Activated CD8-positive, alpha-beta T cell treated with anti-CD3 and anti-CD28 coated beads for 36 hours (primary cell): Measurements from ENCODE around the gene VRTN. TPM values are rescaled to one million over a fixed set of nuclear protein-coding genes. Genes with fewer than 3 reads are reported as not detected.
A peak's percentile ranks its signal among the peaks of the same experiment; 100 is the strongest.

Experiments
- ATAC-seq: fragments of 200-7000 bp; cut with Tn5 transposase; one replicate; pipeline ENCODE4 v1.10.0; 2021; ENCODE audit warnings: mild to moderate bottlenecking, moderate library complexity
- CTCF ChIA-PET: fragments of 350-600 bp; sonication (Branson Sonifier 250); formaldehyde crosslinking; loops from one replicate; lab custom pipeline; 2021; ENCODE audit warnings: antibody characterized with exemption; lab: Charles Lee
- POLR2A ChIA-PET: fragments of 350-600 bp; sonication (Branson Sonifier 250); formaldehyde crosslinking; loops from one replicate; lab custom pipeline; 2021; ENCODE audit warnings: antibody characterized with exemption; lab: Charles Lee
- DNase-seq: peaks from one replicate; pipeline ENCODE4 v3.0.0-alpha.2; 2020
- H3K27ac Mint-ChIP-seq: one replicate; pipeline ENCODE4 v1.8.0; 2021; ENCODE audit warnings: mild to moderate bottlenecking, mixed read lengths
- H3K27me3 Mint-ChIP-seq: one replicate; pipeline ENCODE4 v1.8.0; 2021; ENCODE audit warnings: mixed read lengths
- H3K36me3 Mint-ChIP-seq: one replicate; pipeline ENCODE4 v1.8.0; 2021; ENCODE audit warnings: low read depth, mixed read lengths
- H3K4me1 Mint-ChIP-seq: one replicate; pipeline ENCODE4 v1.8.0; 2021; ENCODE audit warnings: low read depth, mixed read lengths
- H3K4me3 Mint-ChIP-seq: one replicate; pipeline ENCODE4 v1.8.0; 2021; ENCODE audit warnings: mild to moderate bottlenecking, moderate library complexity, mixed read lengths
- H3K9me3 Mint-ChIP-seq: one replicate; pipeline ENCODE4 v1.8.0; 2021; ENCODE audit warnings: mixed read lengths
- intact Hi-C: fragments of 100-400 bp; cut with micrococcal nuclease; formaldehyde crosslinking; loops from one replicate; pipeline ENCODE4 v1.10.0; 2022
- total RNA-seq, 2 experiments: library from RNA; stranded (reverse); gene quantifications; one replicate each; pipeline ENCODE4 v1.2.3, GENCODE V29; 2021
- TF ChIP-seq, protein P1 (sequence below): fragments of 200-600 bp; IDR thresholded peaks from one replicate; pipeline ENCODE4 v1.8.0; 2022; ENCODE audit warnings: antibody characterized with exemption, mild to moderate bottlenecking

The VRTN gene
- total RNA-seq, 2 experiments from 2014 or later: not detected

DNA sequence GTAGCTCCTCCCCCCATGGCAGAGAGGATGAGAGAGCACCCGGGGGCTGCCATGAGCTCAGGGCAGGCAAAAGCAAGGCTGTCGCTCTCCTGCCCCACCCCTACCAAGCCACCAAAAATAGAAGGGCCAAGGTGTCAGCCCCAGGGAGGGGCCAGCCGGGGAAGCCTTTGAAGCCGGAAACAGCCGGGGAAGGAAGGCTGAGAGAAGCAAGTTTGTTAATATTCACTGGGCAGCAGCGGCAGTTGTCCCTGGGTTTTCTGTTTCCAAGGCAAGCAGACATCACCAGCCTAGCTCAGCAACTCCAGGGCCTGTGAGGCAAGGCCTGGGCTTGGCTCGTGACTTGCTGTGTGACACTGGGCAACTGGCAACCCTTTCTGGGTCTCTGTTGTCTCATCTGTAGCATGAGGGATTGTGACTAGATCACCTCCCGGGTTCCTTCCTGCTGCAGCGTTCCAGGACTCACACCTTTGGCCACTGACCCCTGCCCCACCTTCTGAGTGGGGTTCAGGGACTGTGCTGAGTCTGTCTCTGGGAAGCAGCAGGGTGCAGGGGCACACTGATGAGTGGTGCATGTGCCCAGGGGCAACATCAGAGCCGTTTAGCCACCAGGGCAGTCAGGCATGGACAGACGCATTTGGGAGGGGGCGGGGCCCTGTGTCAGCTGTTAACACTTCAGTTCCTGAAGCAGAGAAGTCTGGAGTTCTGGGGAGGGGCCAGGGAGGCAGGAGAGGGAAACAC is 53.4 kb downstream of the VRTN start:
- no peaks in the 10 kb centered on the region for H3K27me3 Mint-ChIP-seq
- CTCF ChIA-PET: interaction anchor here (0.5 kb wide), 1 partner anchor 19 kb away, joined by 3 read pairs; no protein-coding TSS in a partner anchor
- intact Hi-C loops: no loop called here

DNA sequence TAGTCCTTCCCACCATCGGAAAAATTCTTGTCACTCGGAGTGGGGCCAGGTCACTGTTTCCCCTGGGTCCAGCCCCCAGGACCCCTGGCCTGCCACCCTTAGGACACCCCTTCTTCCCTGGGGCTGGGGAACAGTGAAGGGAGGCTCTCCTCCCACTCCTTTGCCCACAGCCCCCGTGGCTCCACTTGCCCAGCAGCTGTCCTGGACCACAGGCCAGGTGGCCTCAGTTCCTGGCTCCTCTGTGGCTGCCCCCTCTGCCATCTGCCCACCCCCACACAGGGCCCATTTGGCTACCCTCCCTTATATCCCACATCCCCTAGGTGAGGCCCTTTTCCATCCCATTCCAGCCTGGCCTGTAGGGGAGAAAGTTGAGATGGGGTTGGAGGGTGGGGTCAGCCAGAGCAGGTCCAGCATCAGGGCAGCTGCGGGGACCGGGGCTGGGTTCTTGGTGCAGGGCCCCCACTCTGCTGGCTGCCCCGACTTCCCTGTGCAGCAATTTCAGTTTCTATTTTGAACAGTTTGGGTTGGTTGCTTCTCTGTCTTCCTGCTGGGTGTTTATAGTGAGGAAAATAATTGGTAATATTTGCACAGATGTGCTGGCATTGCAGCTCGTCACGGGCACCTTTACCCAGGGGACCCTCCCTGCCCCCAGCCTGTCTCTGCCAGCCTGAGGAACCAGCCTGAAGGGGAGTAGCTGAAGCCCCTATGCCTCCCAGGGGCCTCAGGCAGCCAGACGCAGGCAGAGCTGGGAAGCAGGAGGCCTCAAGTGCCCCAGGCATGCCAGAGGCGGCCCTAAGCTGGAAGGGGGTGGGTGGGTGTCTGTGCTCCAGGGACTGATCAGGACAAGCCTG is 54.4 kb downstream of the VRTN start:
- Mint-ChIP-seq H3K36me3 (no peaks in the 10 kb centered on the region), H3K9me3 (no peaks in the 10 kb centered on the region), H3K27me3 (no peaks in the 10 kb centered on the region), H3K4me3 (no peak overlapping the region), H3K27ac (no peak overlapping the region), H3K4me1 (peaks cover 15% of the 10 kb centered on the region)
- POLR2A ChIA-PET: interaction anchor here (0.8 kb wide), 1 partner anchor 37 kb away, joined by 3 read pairs; no protein-coding TSS in a partner anchor
- DNase-seq (no peak), ATAC-seq (no peak)
- intact Hi-C loops: no loop called here
- TF ChIP-seq, protein P1, sequence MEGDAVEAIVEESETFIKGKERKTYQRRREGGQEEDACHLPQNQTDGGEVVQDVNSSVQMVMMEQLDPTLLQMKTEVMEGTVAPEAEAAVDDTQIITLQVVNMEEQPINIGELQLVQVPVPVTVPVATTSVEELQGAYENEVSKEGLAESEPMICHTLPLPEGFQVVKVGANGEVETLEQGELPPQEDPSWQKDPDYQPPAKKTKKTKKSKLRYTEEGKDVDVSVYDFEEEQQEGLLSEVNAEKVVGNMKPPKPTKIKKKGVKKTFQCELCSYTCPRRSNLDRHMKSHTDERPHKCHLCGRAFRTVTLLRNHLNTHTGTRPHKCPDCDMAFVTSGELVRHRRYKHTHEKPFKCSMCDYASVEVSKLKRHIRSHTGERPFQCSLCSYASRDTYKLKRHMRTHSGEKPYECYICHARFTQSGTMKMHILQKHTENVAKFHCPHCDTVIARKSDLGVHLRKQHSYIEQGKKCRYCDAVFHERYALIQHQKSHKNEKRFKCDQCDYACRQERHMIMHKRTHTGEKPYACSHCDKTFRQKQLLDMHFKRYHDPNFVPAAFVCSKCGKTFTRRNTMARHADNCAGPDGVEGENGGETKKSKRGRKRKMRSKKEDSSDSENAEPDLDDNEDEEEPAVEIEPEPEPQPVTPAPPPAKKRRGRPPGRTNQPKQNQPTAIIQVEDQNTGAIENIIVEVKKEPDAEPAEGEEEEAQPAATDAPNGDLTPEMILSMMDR: no peak
- CTCF ChIA-PET: no interaction called here

More for the DNA sequence above, 53.4 kb downstream of the VRTN start:
- Mint-ChIP-seq H3K9me3 (no peaks in the 10 kb centered on the region), H3K4me3 (peak overlapping the region; percentile 51), H3K4me1 (peaks cover 15% of the 10 kb centered on the region), H3K36me3 (no peaks in the 10 kb centered on the region), H3K27ac (peak overlapping the region; percentile 80)
- DNase-seq (peak; percentile 89), ATAC-seq (peak; percentile 100)
- POLR2A ChIA-PET: no interaction called here
- TF ChIP-seq, protein P1: no peak

DNA sequence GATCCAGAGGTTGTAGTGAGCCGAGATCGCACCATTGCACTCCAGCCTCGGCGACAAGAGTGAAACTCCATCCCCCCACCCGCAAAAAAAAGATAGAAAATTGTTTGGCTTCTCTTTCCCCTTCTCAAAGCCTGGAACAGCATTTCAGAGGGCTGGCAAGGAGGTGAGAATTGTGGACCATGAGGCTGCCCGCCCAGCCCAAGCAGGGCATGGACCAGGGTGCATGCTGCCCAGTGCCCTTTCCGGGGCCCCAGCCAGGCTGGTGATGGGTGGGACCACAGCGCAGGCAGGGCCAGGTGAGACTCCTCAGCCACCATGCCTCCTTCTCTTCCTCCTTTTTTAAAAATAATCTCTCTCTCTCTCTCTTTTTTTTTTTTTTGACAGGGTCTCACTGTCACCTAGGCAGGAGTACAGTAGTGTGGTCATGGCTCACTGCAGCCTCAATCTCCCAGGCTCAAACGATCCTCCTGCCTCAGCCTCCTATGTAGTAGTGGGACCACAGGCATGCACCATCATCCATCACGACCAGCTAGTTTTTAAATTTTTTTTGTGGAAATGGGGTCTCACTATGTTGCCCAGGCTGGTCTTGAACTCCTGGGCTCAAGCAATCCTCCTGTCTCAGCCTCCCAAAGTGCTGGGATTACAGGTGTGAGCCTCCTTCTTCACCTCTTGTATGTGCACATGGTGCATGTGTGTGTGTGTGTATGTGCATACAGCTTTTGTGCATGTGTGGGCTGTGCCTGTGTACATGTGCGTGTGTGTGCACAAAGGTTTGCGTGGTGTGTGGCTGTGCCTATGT is 55.5 kb downstream of the VRTN start:
- TF ChIP-seq, protein P1: no peak
- H3K27me3 Mint-ChIP-seq: no peaks in the 10 kb centered on the region

DNA sequence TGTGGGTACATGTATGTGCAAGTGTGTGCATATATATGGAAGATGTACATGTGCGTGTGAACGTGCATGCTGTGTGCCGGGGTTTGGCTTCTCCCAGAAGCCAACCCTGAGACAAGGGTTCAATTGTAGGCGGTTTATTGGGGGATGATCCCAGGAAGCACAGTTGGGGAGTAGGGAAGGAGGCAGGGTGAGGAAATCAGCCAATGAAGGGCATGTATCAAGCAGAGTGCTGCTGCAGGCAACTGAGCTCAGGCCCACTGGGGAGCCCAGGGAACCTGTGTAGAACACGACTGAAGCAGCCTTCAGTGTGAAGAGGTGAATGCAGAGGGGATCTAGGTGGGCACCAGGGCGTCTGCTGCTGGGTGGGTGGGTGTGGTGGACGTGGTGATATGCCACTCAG is 56.2 kb downstream of the VRTN start:
- DNase-seq: no peak
- intact Hi-C loops: no loop called here
- POLR2A ChIA-PET: no interaction called here
- CTCF ChIA-PET: no interaction called here
- Mint-ChIP-seq H3K4me1 (peaks cover 15% of the 10 kb centered on the region), H3K4me3 (no peak overlapping the region), H3K36me3 (no peaks in the 10 kb centered on the region), H3K27ac (no peak overlapping the region), H3K9me3 (no peaks in the 10 kb centered on the region), H3K27me3 (no peaks in the 10 kb centered on the region)
- TF ChIP-seq, protein P1: no peak
- no peak for ATAC-seq

More for the DNA sequence above, 55.5 kb downstream of the VRTN start:
- Mint-ChIP-seq H3K4me3 (no peak overlapping the region), H3K36me3 (no peaks in the 10 kb centered on the region), H3K9me3 (no peaks in the 10 kb centered on the region), H3K4me1 (peaks cover 15% of the 10 kb centered on the region), H3K27ac (no peak overlapping the region)
- CTCF ChIA-PET: no interaction called here
- no peak for DNase-seq
- POLR2A ChIA-PET: interaction anchor here (0.8 kb wide), 1 partner anchor 38 kb away, joined by 3 read pairs; no protein-coding TSS in a partner anchor
- intact Hi-C loops: no loop called here
- no peak for ATAC-seq
